ENCODE data around the gene FBLN1. TPM values are rescaled to one million over a fixed set of nuclear protein-coding genes. Genes with fewer than 3 reads are reported as not detected.

Gene FBLN1
- total RNA-seq, 5 donors from 2014 or later (not counting 1 experiment from before 2014, with no cell fraction given): 0.96 to 1.5 (median 1.0) TPM; not detected in 2

GRCh38 chr22:45638834-45639746 lies 136.4 kb downstream of the FBLN1 start:
- POLR2A ChIA-PET: no interaction called here
- H3K4me1 Mint-ChIP-seq: peaks cover 0 to 13% (median 5%) of the 10 kb centered on the region in 3 donors
- H3K4me3 Mint-ChIP-seq: no peak overlapping the region
- peaks cover 34 to 67% of the 10 kb centered on the region in 2 donors for H3K27me3 Mint-ChIP-seq
- Histone ChIP-seq H3K27me3 (replicated peaks in 1 of 2; ENCODE audit: control insufficient read depth in 2 of 2, extremely low read depth in 1 of 2, insufficient read depth in 2 of 2, low read length in 1 of 2) (peaks cover 0 to 41% of the 10 kb centered on the region in 2 experiments), H3K4me3 (ENCODE audit: control insufficient read depth in 1 of 2, extremely low read depth in 1 of 2, low read length in 1 of 2) (no peak overlapping the region), H3K4me1 (ENCODE audit: control insufficient read depth in 1 of 2, extremely low read depth in 1 of 2, insufficient read depth in 2 of 2, low read length in 2 of 2) (peaks cover 0 to 17% of the 10 kb centered on the region in 2 experiments), H3K9me3 (no peaks in the 10 kb centered on the region), H3K27ac (ENCODE audit: low read length) (no peak overlapping the region), H3K36me3 (ENCODE audit: control insufficient read depth in 2 of 2, extremely low read depth in 1 of 2, insufficient read depth in 1 of 2, low read length in 1 of 2) (no peaks in the 10 kb centered on the region)
- ATAC-seq (replicated peaks in 1 of 4) (no peak), DNase-seq (no peak)
- H3K27ac Mint-ChIP-seq: no peak overlapping the region
- no peaks in the 10 kb centered on the region for H3K36me3 Mint-ChIP-seq
- 49% methylated on average over 16 of the region's 21 CpGs for WGBS (ENCODE audit: insufficient coverage)
- CTCF ChIA-PET: no interaction called here
- no peaks in the 10 kb centered on the region for H3K9me3 Mint-ChIP-seq

- Mint-ChIP-seq H3K4me1 (peaks cover 0 to 13% (median 5%) of the 10 kb centered on the region in 3 donors), H3K4me3 (no peak overlapping the region), H3K9me3 (no peaks in the 10 kb centered on the region), H3K27me3 (peaks cover 30 to 69% of the 10 kb centered on the region in 2 donors), H3K27ac (no peak overlapping the region), H3K36me3 (no peaks in the 10 kb centered on the region)
- Histone ChIP-seq H3K4me1 (ENCODE audit: control insufficient read depth in 1 of 2, extremely low read depth in 1 of 2, insufficient read depth in 2 of 2, low read length in 2 of 2) (peaks cover 0 to 17% of the 10 kb centered on the region in 2 experiments), H3K27ac (ENCODE audit: low read length) (no peak overlapping the region), H3K9me3 (no peaks in the 10 kb centered on the region), H3K4me3 (ENCODE audit: control insufficient read depth in 1 of 2, extremely low read depth in 1 of 2, low read length in 1 of 2) (no peak overlapping the region), H3K36me3 (ENCODE audit: control insufficient read depth in 2 of 2, extremely low read depth in 1 of 2, insufficient read depth in 1 of 2, low read length in 1 of 2) (no peaks in the 10 kb centered on the region), H3K27me3 (replicated peaks in 1 of 2; ENCODE audit: control insufficient read depth in 2 of 2, extremely low read depth in 1 of 2, insufficient read depth in 2 of 2, low read length in 1 of 2) (peaks cover 0 to 48% of the 10 kb centered on the region in 2 experiments)
- ATAC-seq (replicated peaks in 1 of 4) (peak in 1 of 4 experiments; percentile 32), DNase-seq (no peak)
- POLR2A ChIA-PET: no interaction called here
- CTCF ChIA-PET: no interaction called here
- WGBS (ENCODE audit: insufficient coverage): 3% methylated on average over 4 of the region's 7 CpGs
These were observed 137.0 kb downstream of the FBLN1 start for GRCh38 chr22:45639747-45640102.

GRCh38 chr22:45640291-45640940 lies 137.7 kb downstream of the FBLN1 start:
- Histone ChIP-seq H3K9me3 (no peaks in the 10 kb centered on the region), H3K27ac (ENCODE audit: low read length) (no peak overlapping the region), H3K4me1 (ENCODE audit: control insufficient read depth in 1 of 2, extremely low read depth in 1 of 2, insufficient read depth in 2 of 2, low read length in 2 of 2) (peaks cover 0 to 22% of the 10 kb centered on the region in 2 experiments), H3K27me3 (replicated peaks in 1 of 2; ENCODE audit: control insufficient read depth in 2 of 2, extremely low read depth in 1 of 2, insufficient read depth in 2 of 2, low read length in 1 of 2) (peaks cover 0 to 54% of the 10 kb centered on the region in 2 experiments), H3K36me3 (ENCODE audit: control insufficient read depth in 2 of 2, extremely low read depth in 1 of 2, insufficient read depth in 1 of 2, low read length in 1 of 2) (no peaks in the 10 kb centered on the region), H3K4me3 (ENCODE audit: control insufficient read depth in 1 of 2, extremely low read depth in 1 of 2, low read length in 1 of 2) (no peak overlapping the region)
- POLR2A ChIA-PET: no interaction called here
- WGBS (ENCODE audit: insufficient coverage): 73% methylated on average over 3 of the region's 7 CpGs
- peaks cover 0 to 13% (median 7%) of the 10 kb centered on the region in 3 donors for H3K4me1 Mint-ChIP-seq
- H3K27ac Mint-ChIP-seq: no peak overlapping the region
- H3K4me3 Mint-ChIP-seq: no peak overlapping the region
- H3K9me3 Mint-ChIP-seq: no peaks in the 10 kb centered on the region
- DNase-seq: no peak
- no peaks in the 10 kb centered on the region for H3K36me3 Mint-ChIP-seq
- CTCF ChIA-PET: no interaction called here
- H3K27me3 Mint-ChIP-seq: peaks cover 24 to 66% of the 10 kb centered on the region in 2 donors
- no peak for ATAC-seq (replicated peaks in 1 of 4)

- ATAC-seq (replicated peaks in 1 of 4) (no peak), DNase-seq (no peak)
- no peaks in the 10 kb centered on the region for H3K36me3 ChIP-seq (ENCODE audit: control insufficient read depth in 2 of 2, extremely low read depth in 1 of 2, insufficient read depth in 1 of 2, low read length in 1 of 2)
- H3K27ac ChIP-seq (ENCODE audit: low read length): no peak overlapping the region
- Mint-ChIP-seq H3K4me3 (no peak overlapping the region), H3K36me3 (no peaks in the 10 kb centered on the region), H3K27me3 (peaks cover 26 to 69% of the 10 kb centered on the region in 2 donors), H3K4me1 (peaks cover 5 to 16% (median 10%) of the 10 kb centered on the region in 3 donors), H3K9me3 (no peaks in the 10 kb centered on the region), H3K27ac (no peak overlapping the region)
- H3K4me1 ChIP-seq (ENCODE audit: control insufficient read depth in 1 of 2, extremely low read depth in 1 of 2, insufficient read depth in 2 of 2, low read length in 2 of 2): peaks cover 0 to 27% of the 10 kb centered on the region in 2 experiments
- 82% methylated on average over 21 of the region's 24 CpGs for WGBS (ENCODE audit: insufficient coverage)
- H3K27me3 ChIP-seq (replicated peaks in 1 of 2; ENCODE audit: control insufficient read depth in 2 of 2, extremely low read depth in 1 of 2, insufficient read depth in 2 of 2, low read length in 1 of 2): peaks cover 0 to 58% of the 10 kb centered on the region in 2 experiments
- ChIA-PET CTCF (no interaction called here), POLR2A (no interaction called here)
- no peak overlapping the region for H3K4me3 ChIP-seq (ENCODE audit: control insufficient read depth in 1 of 2, extremely low read depth in 1 of 2, low read length in 1 of 2)
- H3K9me3 ChIP-seq: no peaks in the 10 kb centered on the region
These were observed 138.4 kb downstream of the FBLN1 start for GRCh38 chr22:45640941-45641621.

- H3K4me1 ChIP-seq (ENCODE audit: control insufficient read depth in 1 of 2, extremely low read depth in 1 of 2, insufficient read depth in 2 of 2, low read length in 2 of 2): peaks cover 0 to 29% of the 10 kb centered on the region in 2 experiments
- no CpG with 5 or more reads among the region's 2 CpGs for WGBS (ENCODE audit: insufficient coverage)
- DNase-seq (no peak), ATAC-seq (replicated peaks in 1 of 4) (no peak)
- no peak overlapping the region for H3K27ac ChIP-seq (ENCODE audit: low read length)
- H3K36me3 Mint-ChIP-seq: no peaks in the 10 kb centered on the region
- H3K27me3 Mint-ChIP-seq: peaks cover 33 to 74% of the 10 kb centered on the region in 2 donors
- H3K36me3 ChIP-seq (ENCODE audit: control insufficient read depth in 2 of 2, extremely low read depth in 1 of 2, insufficient read depth in 1 of 2, low read length in 1 of 2): no peaks in the 10 kb centered on the region
- no peak overlapping the region for H3K27ac Mint-ChIP-seq
- POLR2A ChIA-PET: no interaction called here
- peaks cover 7 to 16% (median 10%) of the 10 kb centered on the region in 3 donors for H3K4me1 Mint-ChIP-seq
- peaks cover 0 to 68% of the 10 kb centered on the region in 2 experiments for H3K27me3 ChIP-seq (replicated peaks in 1 of 2; ENCODE audit: control insufficient read depth in 2 of 2, extremely low read depth in 1 of 2, insufficient read depth in 2 of 2, low read length in 1 of 2)
- no peaks in the 10 kb centered on the region for H3K9me3 ChIP-seq
- H3K4me3 Mint-ChIP-seq: no peak overlapping the region
- no peak overlapping the region for H3K4me3 ChIP-seq (ENCODE audit: control insufficient read depth in 1 of 2, extremely low read depth in 1 of 2, low read length in 1 of 2)
- H3K9me3 Mint-ChIP-seq: no peaks in the 10 kb centered on the region
- CTCF ChIA-PET: interaction anchor here in 1 of 2 donors (0.7 to 0.8 kb wide), 2 partner anchors 58 to 376 kb away, joined by 3 to 4 read pairs; no protein-coding TSS in a partner anchor
These were observed 140.3 kb downstream of the FBLN1 start for GRCh38 chr22:45642986-45643385.

GRCh38 chr22:45644714-45645113 lies 142.0 kb downstream of the FBLN1 start:
- Histone ChIP-seq H3K27me3 (replicated peaks in 1 of 2; ENCODE audit: control insufficient read depth in 2 of 2, extremely low read depth in 1 of 2, insufficient read depth in 2 of 2, low read length in 1 of 2) (peaks cover 0 to 68% of the 10 kb centered on the region in 2 experiments), H3K36me3 (ENCODE audit: control insufficient read depth in 2 of 2, extremely low read depth in 1 of 2, insufficient read depth in 1 of 2, low read length in 1 of 2) (no peaks in the 10 kb centered on the region), H3K27ac (ENCODE audit: low read length) (no peak overlapping the region), H3K9me3 (no peaks in the 10 kb centered on the region), H3K4me3 (ENCODE audit: control insufficient read depth in 1 of 2, extremely low read depth in 1 of 2, low read length in 1 of 2) (no peak overlapping the region), H3K4me1 (ENCODE audit: control insufficient read depth in 1 of 2, extremely low read depth in 1 of 2, insufficient read depth in 2 of 2, low read length in 2 of 2) (peaks cover 0 to 19% of the 10 kb centered on the region in 2 experiments)
- ChIA-PET CTCF (no interaction called here), POLR2A (no interaction called here)
- Mint-ChIP-seq H3K27me3 (peaks cover 30 to 71% of the 10 kb centered on the region in 2 donors), H3K4me1 (peaks cover 6 to 7% (median 7%) of the 10 kb centered on the region in 3 donors), H3K27ac (no peak overlapping the region), H3K36me3 (no peaks in the 10 kb centered on the region), H3K9me3 (no peaks in the 10 kb centered on the region), H3K4me3 (peak overlapping the region in 1 of 3 donors; percentile 19)
- WGBS (ENCODE audit: insufficient coverage): 92% methylated on average over 7 of the region's 12 CpGs
- DNase-seq (no peak), ATAC-seq (replicated peaks in 1 of 4) (no peak)

Measured in T-cell (primary cell).